ENCODE data around the gene RMND1. TPM values are rescaled to one million over a fixed set of nuclear protein-coding genes. Genes with fewer than 3 reads are reported as not detected.

RMND1 gene
- total and polyA plus RNA-seq, 12 donors, result 19.1 to 62.4 (median 26.1) TPM

DNA sequence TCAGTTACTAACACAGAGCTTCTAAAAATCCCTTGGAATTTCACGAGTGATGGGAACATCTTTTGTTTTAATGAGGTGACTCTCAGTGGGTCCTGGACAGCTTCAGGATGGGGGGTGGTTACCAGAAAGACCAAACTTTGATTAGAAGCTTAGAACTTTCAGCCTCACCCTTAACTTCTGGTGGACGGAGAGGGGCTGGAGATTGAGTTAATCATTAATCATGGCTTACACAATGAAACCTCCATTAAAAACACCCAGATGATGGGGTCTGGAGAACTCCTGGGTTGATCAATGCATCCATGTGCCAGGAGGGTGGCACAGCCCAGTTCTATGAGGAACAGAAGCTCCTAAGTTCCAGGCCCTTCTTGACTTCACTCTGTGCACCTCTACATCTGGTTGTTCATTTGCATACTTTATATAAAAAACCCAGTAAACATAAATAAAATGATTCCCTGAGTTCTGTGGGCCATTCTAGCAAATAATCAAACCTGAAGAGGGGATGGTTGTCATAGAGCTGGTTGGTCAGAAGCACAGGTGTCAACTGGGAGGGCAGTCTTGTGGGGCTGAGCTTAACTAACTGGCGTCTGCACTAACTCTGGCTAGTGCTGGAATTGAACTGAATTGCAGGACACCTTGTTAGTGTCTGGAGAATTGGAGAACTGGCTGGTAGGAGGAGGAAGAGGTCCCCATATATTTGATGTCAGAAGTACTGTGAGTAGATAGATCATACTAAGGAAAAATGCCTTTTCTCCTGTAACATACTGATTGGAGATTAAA, 10.3 kb downstream of the RMND1 start:
- 62 to 75% (median 72%) methylated on average over 3 of the region's 3 CpGs for WGBS, 4 donors
- intact Hi-C loops (cut with DNase I), result no loop called here
- Histone ChIP-seq H3K27me3 (no peaks in the 10 kb centered on the region), H3K4me1 (replicated peaks in 1 of 2) (peaks cover 20 to 29% of the 10 kb centered on the region in 2 donors), H3K27ac (peak overlapping the region in 1 of 5 donors; percentile 1), H3K36me3 (replicated peaks in 1 of 2) (no peaks in the 10 kb centered on the region), H3K4me3 (no peak overlapping the region), H3K9me3 (replicated peaks in 1 of 3) (no peaks in the 10 kb centered on the region)
- TF ChIP-seq, protein P1, sequence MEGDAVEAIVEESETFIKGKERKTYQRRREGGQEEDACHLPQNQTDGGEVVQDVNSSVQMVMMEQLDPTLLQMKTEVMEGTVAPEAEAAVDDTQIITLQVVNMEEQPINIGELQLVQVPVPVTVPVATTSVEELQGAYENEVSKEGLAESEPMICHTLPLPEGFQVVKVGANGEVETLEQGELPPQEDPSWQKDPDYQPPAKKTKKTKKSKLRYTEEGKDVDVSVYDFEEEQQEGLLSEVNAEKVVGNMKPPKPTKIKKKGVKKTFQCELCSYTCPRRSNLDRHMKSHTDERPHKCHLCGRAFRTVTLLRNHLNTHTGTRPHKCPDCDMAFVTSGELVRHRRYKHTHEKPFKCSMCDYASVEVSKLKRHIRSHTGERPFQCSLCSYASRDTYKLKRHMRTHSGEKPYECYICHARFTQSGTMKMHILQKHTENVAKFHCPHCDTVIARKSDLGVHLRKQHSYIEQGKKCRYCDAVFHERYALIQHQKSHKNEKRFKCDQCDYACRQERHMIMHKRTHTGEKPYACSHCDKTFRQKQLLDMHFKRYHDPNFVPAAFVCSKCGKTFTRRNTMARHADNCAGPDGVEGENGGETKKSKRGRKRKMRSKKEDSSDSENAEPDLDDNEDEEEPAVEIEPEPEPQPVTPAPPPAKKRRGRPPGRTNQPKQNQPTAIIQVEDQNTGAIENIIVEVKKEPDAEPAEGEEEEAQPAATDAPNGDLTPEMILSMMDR (IDR thresholded peaks at IDR 0.05), result no peak
- no peak for TF ChIP-seq POLR2A (IDR thresholded peaks at IDR 0.05)
- no peak for DNase-seq

DNA sequence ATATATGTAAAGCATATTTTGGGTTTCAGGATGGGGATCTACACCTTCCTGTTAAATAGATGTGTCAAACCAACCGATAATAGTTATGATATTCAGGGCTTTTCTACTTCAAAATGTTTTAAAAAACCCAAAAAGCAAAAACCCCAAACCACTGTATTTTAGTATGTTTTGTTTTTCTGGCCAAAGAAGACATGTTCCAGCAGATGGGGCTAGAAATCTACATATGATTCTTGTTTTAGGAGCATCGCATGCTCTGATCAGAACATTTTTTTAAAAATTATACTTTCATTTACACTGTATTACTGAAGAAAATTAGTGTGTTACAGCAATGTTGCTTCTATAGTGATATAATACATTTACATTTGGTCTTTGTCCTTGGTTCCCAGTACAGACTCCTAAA, 11.0 kb downstream of the RMND1 start:
- H3K9me3 ChIP-seq (replicated peaks in 1 of 3), result no peaks in the 10 kb centered on the region
- H3K4me3 ChIP-seq, result no peak overlapping the region
- no peak for DNase-seq
- WGBS, 4 donors, result 34 to 41% (median 38%) methylated on average over 2 of the region's 2 CpGs
- TF ChIP-seq POLR2A (IDR thresholded peaks at IDR 0.05), result no peak
- TF ChIP-seq, protein P1 (IDR thresholded peaks at IDR 0.05), result peak in 5 of 6 experiments; percentile 40 to 61 (median 51)
- H3K27me3 ChIP-seq, result no peaks in the 10 kb centered on the region
- H3K27ac ChIP-seq, result peak overlapping the region in 1 of 5 donors; percentile 1
- intact Hi-C loops (cut with DNase I), result no loop called here
- peaks cover 15 to 27% of the 10 kb centered on the region in 2 donors for H3K4me1 ChIP-seq (replicated peaks in 1 of 2)
- no peaks in the 10 kb centered on the region for H3K36me3 ChIP-seq (replicated peaks in 1 of 2)

DNA sequence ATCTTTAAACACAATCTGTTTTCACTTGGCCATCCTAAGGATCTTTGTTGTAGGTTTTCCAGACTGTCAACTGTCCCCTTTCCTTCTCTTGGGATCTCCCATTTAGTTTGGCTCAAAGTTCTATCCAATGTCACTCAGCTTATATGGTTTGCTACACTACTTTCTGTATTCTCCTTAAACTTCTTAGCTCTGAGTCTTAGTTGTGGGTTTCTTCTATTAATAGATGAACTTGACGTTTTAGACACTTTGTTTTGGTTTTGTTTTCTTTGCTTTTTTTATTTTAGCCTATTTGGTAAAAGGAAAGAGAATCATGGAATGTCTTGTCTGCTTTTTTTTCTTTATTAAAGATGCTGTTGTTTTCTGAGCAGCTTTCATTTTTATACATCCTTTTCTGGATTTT, 11.4 kb downstream of the RMND1 start:
- Histone ChIP-seq H3K27me3 (no peaks in the 10 kb centered on the region), H3K4me1 (replicated peaks in 1 of 2) (peaks cover 10 to 22% of the 10 kb centered on the region in 2 donors), H3K4me3 (no peak overlapping the region), H3K36me3 (replicated peaks in 1 of 2) (no peaks in the 10 kb centered on the region), H3K9me3 (replicated peaks in 1 of 3) (no peaks in the 10 kb centered on the region), H3K27ac (no peak overlapping the region)
- intact Hi-C loops (cut with DNase I), result no loop called here
- no peak for DNase-seq
- TF ChIP-seq, protein P1 (IDR thresholded peaks at IDR 0.05), result no peak
- no peak for TF ChIP-seq POLR2A (IDR thresholded peaks at IDR 0.05)
- WGBS, 4 donors, result 0 to 10% (median 4%) methylated on average over 1 of the region's 1 CpG

DNA sequence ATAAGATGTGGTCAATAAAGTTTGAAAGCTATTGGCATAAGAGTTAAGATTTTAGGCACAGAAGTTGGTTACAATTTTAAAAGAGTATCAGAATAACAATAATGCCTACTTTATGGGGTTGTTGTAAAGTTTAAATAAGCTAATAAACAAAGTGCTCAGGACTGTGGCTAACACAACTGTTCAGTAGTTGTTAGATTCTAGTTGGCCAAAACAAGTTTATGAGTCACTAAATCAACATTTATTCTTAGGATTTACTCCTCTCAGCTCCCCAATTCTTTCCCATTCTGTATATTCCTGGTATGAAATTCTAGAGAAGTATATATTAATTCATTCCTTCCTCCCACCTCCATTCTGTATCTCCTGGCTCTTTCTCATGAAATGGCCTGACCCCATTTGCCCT, 14.5 kb downstream of the RMND1 start:
- Histone ChIP-seq H3K9me3 (replicated peaks in 1 of 3) (no peaks in the 10 kb centered on the region), H3K36me3 (replicated peaks in 1 of 2) (peaks cover 0 to 3% of the 10 kb centered on the region in 2 donors), H3K27ac (no peak overlapping the region), H3K27me3 (no peaks in the 10 kb centered on the region), H3K4me3 (no peak overlapping the region), H3K4me1 (replicated peaks in 1 of 2) (peaks cover 5 to 18% of the 10 kb centered on the region in 2 donors)
- no peak for DNase-seq
- intact Hi-C loops (cut with DNase I), result no loop called here
- TF ChIP-seq, protein P1 (IDR thresholded peaks at IDR 0.05), result no peak
- no peak for TF ChIP-seq POLR2A (IDR thresholded peaks at IDR 0.05)

All from adrenal gland (tissue), 12 donors.